NCI-H2029 (cell line): ENCODE measurements around the gene SLC35E2B.

ENCODE experiments used
- DNase-seq: peaks from one replicate; lab custom pipeline; 2025; lab: John Stamatoyannopoulos, UW

SLC35E2B gene

GRCh38 chr1:1623631-1624442, 68.8 kb downstream of the SLC35E2B start:
- no peak for DNase-seq

GRCh38 chr1:1623181-1623630, 69.4 kb downstream of the SLC35E2B start:
- DNase-seq, result no peak

GRCh38 chr1:1622788-1623094, 69.9 kb downstream of the SLC35E2B start:
- DNase-seq, result no peak

DNA sequence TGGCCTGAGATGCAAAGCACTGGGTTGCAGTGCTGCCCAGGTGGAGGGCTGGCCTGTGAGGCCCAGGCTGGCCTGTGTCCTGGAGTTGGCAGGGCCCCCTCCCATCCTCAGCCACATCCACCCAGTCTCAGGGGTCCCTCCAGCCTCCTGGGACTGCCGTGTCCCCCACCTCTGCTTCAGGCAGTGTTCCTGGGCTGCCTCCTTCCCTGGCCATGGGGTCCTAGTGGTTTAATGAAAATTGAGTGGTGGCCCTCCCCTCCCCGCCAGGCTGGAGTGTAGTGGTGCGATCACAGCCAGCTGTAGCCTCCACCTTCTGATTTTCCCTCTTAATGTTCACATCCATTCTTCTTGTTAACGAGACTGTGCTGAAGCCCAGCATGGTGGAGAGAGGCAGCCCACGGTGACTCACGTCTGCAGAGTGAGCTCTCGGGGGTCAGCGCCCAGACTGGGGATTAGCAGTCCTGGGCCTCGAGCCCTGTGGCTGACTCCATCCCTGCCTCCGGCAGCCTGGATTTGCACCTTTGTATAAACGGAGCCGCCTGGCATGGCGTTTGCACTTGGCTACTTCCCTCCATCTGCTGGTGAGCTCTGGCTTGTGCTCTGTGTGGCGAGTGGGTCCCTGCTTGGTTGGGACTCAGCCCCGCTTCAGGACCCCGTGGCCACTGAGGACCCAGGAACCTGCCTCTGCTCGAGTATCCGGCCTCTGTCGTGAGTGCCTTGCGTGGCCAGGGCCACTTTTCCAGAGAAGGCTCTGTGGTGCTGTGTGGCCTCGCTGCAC, 70.4 kb downstream of the SLC35E2B start:
- DNase-seq, result no peak

GRCh38 chr1:1621173-1622009, 71.2 kb downstream of the SLC35E2B start:
- no peak for DNase-seq

DNA sequence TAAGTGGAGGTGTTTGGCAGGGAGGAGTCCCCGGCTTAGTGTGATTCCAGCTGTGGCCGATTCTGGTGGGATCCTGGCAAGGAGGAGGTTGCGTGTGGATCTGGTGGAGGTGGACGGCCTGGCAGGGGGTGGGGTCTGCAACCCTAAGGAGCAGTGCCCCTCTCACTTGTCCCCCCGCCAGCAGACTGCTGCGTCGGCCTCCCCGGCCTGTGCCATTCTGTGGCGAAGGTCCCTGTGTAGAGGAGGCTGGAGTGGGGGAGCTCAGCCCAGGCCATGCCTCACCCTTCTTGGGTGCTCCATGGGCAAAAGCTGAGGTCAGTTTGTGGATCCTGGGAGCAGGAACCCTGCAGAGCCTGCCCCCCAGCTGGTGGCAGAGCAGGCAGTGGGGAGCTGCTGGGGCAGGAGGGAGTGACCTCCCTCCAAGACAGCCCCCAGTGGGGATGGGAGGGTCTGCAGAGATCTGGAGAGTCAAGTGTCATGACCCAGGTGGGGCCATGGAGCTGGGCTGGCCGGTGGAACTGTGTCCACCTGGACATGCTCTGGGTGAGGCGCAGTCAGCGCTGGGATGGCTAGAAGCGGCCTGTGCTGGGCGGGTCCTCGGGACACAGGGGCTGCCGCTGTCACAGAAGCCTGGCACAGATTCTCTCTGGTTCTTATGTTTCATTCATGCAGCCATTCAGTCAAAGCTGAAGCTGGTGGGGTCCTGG, 72.0 kb downstream of the SLC35E2B start:
- no peak for DNase-seq

DNA sequence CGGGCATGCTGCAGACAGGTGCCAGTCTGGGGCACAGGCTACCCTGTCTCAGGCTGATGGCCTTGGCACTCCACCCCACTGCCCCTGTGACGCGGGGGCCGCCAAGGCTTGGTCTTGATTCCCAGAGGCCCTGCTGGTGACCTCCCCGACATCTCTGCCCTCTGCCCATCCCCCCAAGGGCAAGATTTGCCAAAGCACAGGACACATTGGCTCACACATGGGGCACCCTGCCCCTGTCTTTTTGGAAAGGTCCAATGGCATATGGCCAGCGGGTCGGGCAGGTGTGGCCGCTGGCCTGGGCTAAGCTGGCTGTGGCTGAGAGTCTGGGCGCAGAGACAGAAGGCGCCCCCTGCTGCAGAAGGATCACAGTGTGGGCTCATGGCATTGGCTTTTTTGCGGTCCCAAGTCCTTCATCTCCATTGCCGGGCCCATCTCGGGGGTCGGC, 72.7 kb downstream of the SLC35E2B start:
- DNase-seq, result no peak

- DNase-seq, result no peak
These were observed 74.1 kb downstream of the SLC35E2B start for GRCh38 chr1:1618396-1619068.

DNA sequence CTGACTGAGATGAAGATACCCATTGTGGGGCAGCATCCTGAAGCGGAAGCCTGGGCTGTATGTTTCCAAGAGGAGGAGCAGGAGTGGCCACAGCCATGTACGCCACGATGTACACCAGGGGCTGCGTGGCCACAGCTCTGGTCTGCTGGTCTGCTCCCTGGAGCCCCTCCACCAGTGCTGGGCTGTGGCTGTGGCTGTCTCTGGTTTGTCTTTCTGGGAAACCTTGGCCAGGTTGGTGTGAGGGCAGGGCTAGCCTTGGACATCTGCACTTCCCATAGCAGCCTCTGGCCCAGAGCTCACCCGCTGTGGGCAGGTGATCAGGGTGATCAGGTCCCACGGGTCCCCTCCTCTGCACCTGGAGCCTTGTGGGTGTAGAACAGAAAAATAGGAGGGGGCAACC, 74.7 kb downstream of the SLC35E2B start:
- DNase-seq, result no peak

DNA sequence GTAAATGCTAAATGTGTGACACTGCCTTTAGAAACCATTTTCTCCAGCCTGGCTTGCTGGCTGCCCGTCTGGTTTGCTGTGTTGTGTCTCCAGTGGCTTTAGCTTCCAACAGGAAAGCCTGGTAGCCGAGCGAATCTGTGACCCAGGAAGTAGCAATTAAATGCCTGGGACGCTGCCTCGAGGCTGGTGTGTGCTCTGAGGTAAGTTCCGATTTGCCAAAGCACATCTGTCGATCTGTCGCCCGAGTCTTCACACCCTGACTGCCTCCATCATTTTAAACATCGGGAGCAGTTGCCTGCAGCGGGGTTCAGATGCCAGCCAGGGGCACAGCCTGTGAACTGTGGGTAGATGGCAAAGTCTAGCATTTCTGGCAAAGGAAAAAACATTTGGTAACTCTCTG, 75.1 kb downstream of the SLC35E2B start:
- no peak for DNase-seq

- DNase-seq, result no peak
These were observed 75.8 kb downstream of the SLC35E2B start for GRCh38 chr1:1616838-1617237.

- no peak for DNase-seq
These were observed 76.4 kb downstream of the SLC35E2B start for GRCh38 chr1:1616045-1616790.

GRCh38 chr1:1615256-1616044, 77.1 kb downstream of the SLC35E2B start, which contains the start of gene MIB2:
MIB2 (plus strand) TSS chr1:1615500; CDS start chr1:1623453, 7,953 bp downstream.
- DNase-seq, result peak; percentile 95

DNA sequence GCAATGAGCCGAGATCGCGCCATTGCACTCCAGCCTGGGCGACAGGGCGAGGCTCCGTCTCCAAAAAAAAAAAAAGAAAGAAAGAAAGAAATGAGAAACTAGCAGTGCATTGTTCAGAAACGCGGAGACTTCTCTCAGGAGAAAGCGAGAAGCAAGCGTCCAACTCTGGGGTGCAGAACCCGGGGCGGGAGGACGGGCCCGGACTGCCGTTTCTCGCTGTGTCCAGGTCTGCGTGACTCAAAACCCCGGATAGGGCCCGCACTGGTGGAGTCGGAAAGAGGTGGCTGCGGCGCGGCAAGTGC, 77.7 kb downstream of the SLC35E2B start:
- DNase-seq, result no peak

- DNase-seq, result no peak
These were observed 78.2 kb downstream of the SLC35E2B start for GRCh38 chr1:1614204-1614953.

- DNase-seq, result no peak
These were observed 79.0 kb downstream of the SLC35E2B start for GRCh38 chr1:1613509-1614082.

- DNase-seq, result no peak
These were observed 80.5 kb downstream of the SLC35E2B start for GRCh38 chr1:1612104-1612400.

GRCh38 chr1:1610796-1611195, 81.8 kb downstream of the SLC35E2B start:
- DNase-seq, result no peak
